GM21526 (cell line): Measurements from ENCODE around the gene CDK17.
A peak's percentile ranks its signal among the peaks of the same experiment; 100 is the strongest.
"Not testable (repeated sequence)": the region's sequence is repeated elsewhere in the genome, so short reads cannot be mapped to it uniquely, and the experiment has no call there.

Source experiments
- ATAC-seq: cut with Tn5 transposase; IDR thresholded peaks from one replicate; pipeline ENCODE4 v1.9.1; 2021; ENCODE audit warnings: moderate library complexity; ENCODE audit not compliant: unreplicated experiment, low FRiP score

CDK17 gene

DNA sequence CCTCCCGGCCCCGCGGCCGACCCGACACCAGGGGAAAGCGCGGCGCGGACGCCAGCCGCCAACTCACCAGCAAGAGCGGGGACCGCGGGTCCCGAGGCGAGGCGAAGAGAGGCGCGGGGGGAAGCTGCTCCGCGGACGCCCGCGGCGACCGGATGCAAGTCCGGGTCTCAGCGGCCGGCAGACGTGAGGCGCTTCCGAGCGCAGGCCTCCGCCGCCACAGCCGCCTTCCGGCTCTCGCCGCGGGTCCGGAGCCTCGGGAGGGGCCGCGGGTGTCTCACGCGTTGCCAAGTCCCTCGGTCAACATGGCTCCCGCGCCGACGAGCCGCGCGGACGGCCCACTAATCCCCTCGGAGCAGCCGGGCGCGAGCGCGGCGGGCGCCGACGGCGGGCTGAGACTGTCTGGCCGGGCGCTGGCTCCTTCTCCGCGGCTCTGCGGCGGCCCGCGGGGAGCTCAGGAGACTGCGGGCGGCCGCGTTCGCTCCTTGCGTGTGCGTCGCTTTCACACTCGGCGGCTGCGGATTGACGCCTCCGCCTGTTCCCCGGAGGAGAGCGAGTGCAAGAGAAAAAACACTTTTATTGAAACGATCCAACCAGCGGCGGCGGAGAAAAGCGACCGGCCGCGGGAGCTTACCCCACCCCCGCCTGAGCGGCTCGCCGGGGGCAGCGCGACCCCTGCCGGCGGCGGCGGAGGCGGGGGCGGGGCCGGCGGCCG lies at the start of gene CDK17:
Gene CDK17 (minus strand): TSS at position 521 of the 712 bp plus-strand sequence. CDS start 65,603 bp downstream, outside the sequence.
- peak; percentile 42 for ATAC-seq

DNA sequence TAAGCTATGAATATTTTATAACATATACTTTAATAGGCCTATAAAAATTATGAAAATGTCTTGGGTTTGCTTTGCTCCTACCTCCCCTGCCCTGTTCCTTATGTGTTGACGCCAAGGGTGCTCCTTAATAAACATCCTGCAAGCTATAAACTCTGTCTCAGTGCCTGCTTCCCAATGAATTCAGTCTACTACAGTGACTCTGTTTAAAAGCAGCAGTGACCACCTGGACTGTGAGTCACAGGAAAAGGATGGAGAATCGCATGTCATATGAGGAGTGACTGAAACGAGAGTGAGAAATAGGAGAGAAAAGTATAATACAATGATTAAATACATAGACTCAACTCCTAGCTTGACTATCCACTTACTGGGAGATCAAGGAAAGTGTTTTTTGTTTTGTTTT lies 48.1 kb upstream of the CDK17 start:
- no peak for ATAC-seq

DNA sequence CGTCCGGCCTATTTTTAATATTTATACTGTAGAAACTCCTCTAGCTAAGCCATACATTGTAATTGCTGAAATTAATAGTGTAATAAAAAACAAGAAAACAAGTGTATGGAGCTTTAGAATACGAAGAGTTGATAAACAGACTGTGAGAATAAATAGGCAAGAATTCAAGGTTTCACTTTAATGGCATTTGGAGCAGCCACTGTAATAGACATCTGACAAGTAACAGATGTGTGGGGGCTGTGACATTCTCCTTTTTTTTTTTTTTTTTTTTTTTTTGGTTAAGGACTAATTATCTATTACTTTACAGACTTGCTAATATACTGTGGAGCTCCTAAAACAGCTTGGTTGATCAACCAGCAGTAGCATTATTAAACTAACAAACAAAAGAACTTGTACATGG lies 47.0 kb upstream of the CDK17 start:
- ATAC-seq, result no peak

DNA sequence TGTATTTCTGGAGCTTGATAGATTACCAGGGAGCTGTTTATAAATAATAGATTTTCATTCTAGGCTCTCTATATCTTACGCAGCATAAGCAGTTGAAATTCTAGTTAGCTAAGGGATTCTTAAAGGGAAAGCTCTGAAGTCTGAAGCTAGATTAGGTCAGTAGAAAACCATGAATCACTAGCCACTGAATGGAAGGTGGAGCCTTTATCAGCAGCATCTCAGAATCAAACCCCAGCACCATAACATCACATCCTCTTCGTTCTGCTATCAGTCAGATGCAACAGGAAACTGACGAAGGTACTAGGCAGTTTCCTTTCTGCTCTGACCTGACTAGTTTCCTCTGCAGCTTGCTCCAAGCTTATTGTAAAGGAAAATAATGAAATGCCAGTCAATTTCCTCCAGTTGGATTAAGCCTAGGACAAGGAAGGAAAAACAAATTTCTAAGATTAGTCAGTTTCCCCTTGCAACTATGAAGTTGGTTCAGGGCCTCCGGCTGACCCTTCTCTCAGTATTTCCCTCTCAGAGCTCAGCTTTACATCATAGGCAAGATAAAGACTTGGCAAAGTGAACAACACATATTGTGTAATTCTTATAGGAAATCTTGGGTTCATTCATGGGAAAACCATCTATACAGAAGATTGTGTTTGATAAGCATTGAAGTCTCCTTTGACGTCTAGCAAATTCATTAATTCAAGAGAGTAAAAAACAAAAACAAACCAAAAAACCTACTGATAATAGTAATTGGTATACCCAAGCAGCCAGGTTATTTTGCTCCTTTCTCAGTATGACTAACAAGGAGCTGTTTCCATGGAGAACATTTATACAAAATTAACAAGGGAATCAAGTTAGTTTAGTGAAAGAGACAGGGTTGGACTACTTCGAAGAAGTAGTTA lies 45.7 kb upstream of the CDK17 start:
- ATAC-seq, result peak; percentile 95

DNA sequence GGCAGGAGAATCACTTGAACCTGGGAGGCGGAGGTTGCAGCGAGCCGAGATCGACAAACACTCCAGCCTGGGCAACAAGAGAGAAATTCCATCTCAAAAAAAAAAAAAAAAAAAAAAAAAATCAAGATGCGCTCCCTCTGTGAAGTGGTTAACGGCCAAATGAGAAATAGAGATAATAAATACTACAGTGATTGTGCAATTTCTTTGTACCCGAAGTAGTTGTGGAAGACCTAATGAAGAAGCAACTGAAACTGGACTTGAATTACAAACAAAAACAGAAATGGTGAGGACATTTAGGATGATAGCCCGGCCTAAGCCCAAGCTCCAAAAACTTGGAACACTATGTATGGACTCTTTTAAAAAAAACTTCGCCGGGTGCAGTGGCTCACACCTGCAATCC lies 44.2 kb upstream of the CDK17 start:
- ATAC-seq, result no peak

DNA sequence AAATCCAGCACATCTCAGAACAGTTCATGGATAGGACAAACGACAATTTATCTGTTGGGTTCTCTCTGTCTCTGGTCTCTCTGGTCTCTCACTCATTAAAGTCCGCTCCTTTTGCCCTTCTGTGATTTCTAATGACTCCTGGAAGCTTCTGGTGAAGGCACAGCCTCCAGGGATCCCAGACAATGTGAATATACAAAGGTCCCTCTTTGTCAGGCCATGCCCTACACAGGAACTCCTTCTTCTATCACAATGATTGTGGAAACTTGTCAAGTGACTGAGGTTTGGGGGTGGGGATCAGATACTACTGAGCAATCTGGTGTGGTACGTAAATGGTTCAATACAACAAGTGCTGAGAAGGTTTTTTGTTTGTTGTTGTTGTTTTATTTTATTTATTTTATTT lies 42.7 kb upstream of the CDK17 start:
- no peak for ATAC-seq

DNA sequence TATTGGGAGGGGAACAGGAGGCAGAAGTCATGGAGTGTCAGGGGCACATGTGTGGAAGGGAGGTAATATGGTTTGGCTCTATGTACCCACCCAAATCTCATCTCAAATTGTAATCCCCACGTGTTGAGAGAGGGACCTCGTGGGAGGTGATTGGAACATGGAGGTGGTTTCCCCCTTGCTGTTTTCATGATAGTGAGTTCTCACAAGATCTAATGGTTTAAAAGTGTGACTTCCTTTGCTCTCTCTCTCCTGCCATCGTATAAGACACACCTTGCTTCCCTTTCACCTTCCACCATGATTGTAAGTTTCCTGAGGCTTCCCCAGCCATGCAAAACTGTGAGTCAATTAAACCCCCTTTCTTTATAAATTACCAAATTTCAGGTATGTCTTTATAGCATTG lies 41.6 kb upstream of the CDK17 start:
- no peak for ATAC-seq

DNA sequence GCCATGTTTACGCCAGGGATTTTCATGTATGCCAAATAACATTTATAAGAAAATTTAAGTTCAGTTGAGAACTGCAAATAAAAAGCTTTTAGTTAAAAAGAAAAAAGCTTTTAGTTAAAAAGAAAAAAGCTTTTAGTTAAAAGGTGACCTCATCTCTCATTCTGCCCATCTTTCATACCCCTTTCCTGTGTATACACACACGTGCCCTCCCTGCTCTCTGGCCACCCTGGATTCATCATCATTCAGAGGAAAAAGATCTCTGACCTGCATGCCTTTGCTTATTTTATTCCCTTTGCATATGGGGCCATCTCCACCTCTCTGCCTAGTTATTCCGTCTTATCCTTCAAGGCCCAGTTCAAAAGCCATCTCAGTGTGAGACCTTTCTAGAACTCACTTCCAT lies 38.1 kb upstream of the CDK17 start:
- no peak for ATAC-seq

DNA sequence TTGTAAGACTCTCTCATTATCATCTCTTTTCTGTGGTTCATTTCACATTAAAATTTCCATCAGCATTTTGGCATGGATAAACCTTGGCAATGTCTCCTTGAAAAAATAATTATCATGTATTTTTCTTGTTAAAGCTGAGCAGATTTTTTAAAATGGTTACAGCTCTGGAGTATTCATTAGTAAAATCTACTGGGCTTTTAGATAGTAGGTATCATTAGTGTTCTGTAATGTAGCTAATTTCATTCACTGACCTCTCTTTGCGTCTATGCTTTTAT lies 36.9 kb upstream of the CDK17 start:
- no peak for ATAC-seq

DNA sequence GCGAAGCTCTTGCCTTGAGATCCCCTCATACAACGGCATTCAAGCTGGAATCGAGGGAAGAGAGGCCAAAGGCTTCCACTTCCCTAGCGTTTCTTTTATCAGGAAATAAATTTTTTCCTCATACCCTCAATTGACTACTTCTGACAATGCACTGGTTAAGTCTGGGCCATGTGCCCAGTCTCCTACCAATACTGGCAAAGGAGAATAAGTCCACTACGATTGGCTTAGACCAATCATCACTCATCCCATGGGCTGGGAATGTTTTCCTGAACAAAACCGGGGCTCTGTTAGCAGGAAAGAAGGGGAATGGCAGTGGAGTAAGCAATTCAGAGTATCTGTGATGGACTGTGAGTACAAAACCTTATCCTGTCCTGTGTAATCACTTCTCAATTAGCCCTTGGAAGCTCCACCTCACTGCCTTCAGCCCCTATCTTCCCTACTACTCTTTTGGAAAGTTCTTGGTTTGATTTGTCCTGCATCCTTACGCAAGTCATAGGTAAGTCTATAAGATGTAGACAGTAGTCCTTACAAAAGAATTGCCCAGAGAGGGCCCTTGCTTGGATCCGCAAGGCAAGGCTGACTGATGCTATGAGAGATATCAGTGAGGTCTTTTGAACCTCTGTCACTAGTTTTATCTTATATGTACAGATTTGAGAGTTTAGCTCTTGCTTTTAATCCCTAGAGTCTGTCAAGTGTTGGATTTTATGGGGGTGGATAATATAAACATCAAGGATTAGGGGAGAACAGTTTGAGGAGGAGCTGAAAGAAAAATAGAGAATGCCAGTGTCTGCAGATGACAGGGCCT lies 36.3 kb upstream of the CDK17 start:
- ATAC-seq, result no peak

DNA sequence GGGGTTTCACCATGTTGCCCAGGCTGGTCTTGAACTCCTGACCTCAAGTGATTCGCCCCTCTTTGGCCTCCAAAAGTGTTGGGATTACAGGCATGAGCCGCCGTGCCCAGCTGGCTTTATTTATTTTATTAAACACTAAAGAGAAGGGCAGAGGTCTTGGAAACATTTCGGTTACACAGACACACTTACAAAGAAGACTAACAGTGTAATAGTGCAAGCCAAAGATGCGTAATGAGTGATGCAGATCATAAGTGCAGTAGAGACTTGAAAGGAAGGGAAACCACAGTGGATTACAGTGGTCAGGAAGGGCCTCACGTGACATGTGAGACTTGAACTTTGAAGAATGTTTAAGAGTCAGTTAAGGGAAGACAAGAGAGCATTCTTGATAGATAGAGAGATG lies 33.9 kb upstream of the CDK17 start:
- ATAC-seq, result peak; percentile 61

DNA sequence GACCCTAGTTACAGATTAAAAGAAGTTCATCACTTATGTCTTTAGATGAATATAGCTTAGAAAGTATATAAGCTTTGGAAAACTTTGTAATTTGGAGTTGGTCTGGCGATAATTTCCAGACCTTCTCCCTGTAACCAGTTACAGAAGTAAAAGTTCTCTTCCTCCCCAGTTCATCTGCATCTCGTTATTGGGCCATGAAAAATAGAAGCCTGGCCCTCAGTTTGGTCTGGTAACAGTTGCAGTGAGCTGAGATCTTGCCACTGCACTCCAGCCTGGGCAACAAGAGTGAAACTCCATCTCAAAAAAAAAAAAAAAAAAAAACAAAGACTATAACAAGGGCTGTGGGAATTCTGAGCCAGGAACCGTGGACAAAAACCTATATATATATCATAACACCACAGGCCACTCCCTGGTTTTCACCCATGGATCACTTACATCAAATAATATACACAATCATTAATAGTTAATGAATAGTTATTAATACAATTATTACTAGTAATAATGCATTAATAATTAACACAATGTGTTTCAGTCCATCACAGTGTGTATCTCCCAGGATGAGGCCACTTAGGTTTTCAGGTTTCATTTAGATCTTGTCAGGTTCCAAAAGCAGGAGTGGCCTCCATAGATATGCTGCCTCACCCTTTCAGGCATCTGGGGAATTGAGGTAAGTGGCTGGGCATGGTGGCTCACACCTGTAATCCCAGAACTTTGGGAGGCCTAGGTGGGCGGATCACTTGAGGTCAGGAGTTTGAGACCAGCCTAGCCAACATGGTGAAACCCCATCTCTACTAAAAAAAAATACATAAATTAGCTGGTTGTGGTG lies 32.5 kb upstream of the CDK17 start:
- not testable (repeated sequence) for ATAC-seq

DNA sequence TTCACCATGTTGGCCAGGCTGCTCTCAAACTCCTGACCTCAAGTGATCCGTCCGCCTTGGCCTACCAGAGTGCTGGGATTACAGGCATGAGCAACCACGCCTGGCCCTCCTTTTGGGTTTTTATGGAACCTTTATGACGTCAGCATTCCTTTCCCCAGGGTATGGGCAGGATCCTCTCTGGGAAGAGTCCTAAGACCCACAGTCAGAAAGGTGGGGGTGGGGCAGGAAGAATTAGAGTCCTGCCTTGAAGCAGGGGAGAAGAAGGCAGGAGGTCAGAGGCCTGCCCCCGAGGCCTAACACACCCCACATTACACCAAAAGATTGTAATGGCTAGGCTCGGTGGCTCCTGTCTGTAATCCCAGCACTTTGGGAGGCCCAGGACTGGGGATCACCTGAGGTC lies 30.8 kb upstream of the CDK17 start:
- ATAC-seq, result no peak

DNA sequence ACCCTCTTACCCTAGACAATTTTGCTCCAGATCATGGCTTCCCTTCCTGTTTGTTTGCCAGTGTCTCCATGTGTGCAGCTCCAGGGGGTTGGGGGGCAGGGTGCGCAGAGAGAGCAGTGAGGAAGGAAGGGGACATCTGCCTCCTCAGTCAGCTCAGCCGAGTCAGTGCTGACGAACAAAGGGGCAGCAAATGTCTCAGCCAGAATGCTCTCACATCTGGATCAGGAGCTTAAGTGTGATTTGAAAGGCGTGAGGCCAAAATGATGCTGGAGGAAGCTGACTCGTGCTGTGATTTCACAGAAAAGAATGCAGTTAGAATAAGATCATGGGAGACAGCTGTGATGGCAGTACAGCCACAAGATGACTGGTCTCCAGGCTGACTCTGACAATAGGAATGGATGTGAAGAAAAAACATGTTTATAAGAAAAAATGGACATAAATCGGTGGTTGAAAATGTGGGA lies 27.1 kb upstream of the CDK17 start:
- no peak for ATAC-seq

DNA sequence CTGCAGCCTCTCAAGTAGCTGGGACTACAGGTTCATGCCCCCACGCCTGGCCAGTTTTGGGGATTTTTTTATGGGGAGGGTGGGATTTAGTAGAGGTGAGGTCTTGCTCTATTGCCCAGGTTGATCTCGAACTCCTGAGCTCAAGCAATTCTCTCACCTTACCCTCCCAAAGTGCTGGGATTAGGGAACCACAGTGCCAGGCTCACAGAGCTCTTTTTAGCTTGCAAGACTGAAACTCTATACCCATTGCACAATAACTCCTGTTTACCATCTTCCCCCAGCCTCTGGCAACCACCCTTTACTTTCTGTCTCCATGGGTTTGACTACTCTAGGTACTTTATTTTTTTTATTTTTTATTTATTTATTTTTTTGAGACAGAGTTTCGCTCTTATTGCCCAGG lies 25.7 kb upstream of the CDK17 start:
- no peak for ATAC-seq

DNA sequence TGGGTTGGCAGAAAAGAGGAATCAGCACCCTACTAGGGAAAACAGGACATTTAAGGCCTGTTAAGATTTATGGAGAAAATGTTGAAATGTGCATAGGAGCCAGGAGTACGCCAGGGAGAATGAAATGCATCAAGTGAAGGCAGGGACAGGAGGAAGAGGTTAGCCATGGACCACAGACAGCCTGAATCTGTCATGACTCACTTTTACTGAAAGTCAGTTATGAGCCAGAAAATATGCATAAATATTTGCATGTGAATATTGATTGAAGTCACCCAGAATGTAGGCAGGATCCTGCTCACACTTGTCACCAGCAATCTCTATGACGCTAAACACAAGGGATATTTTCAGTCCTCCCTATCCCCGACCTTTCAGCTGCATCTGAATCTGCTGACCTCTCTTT lies 25.1 kb upstream of the CDK17 start:
- no peak for ATAC-seq

DNA sequence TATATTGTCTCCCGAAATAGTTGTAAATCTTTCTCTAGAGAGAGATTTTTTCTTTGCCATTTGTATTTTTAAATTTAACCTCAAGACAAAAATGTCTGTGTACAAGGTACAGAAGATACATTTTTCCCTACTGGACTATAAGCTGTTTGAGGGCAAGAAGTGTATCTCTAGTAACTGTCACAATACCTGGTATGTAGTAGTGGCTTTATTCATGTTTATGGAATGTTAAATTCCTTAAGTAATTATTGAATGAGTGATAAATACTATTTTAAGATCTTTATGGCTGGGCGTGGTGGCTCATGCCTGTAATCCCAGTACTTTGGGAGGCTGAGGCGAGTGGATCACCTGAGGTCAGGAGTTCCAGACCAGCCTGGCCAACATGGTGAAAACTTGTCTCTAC lies 24.4 kb upstream of the CDK17 start:
- no peak for ATAC-seq

DNA sequence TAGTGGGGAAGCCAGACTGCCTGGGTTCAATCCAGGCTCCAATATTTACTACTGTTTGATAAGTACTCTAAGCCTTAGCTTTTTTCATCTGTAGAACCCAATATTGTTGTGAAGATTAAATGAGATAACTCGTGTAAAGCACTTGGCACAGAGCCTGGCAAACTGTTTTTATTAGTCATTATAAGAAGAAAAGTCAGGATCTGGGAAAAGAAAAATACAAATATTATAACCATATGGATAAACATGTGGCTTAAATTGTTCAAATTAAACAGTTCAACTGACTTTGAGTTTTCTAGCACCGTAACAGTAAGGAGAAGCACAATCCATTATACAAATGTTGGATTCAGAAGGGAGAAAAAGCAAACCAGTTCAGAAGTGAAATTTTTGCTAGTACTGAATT lies 22.0 kb upstream of the CDK17 start:
- no peak for ATAC-seq

DNA sequence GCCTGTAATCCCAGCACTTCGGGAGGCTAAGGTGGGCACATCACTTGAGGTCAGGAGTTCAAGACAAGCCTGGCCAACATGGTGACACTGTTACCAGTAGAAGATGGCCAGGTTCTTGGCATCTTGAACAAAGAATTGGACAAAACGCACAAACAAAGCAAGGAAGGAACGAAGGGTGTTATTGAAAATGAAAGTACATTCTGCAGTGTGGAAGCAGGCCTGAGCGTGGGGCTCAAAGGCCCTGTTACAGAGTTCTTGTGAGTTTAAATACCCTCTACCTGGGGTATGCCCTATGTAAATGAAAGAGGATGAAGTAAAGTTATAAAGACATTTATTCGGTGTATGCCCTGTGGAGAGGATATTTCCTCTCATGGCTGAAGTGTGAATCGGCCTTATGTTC lies 20.8 kb upstream of the CDK17 start:
- no peak for ATAC-seq

DNA sequence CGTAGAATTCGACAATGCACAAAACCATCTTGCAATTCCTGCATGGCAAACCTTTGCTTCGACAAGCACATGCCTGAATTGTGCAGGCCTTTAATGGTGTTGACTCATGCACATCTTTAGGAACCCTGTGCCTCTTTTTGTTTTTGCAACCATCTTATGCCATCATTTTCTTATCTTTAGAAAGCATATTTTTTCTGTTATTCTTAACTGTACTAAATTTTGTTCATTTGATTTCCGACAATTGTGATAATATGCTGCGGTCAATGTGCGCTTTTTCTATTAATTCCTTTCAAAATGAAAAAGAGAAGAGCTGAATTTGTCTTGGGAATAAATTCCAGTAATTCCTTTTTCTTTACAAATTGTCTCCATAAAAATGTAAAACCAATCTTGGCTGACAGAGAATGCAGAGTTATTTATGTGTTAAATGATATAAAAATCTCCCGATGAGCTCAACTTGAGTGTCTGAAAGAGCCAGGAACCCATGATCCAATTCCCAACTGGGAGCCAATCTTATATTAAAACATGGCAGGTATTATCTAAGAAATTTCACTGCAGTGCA lies 20.1 kb upstream of the CDK17 start:
- ATAC-seq, result no peak
